ENCODE measurements around the gene CIT. TPM values are rescaled to one million over a fixed set of nuclear protein-coding genes. Genes with fewer than 3 reads are reported as not detected.

Gene CIT
- total and polyA plus RNA-seq, 4 donors: 0.31 to 24.7 (median 1.8) TPM

GRCh38 chr12:119712721-119713120 lies 164.4 kb downstream of the CIT start:
- Histone ChIP-seq H3K36me3 (ENCODE audit: control insufficient read depth in 4 of 4, insufficient read depth in 3 of 4, low read depth in 1 of 4, low read length in 3 of 4) (no peaks in the 10 kb centered on the region), H3K4me1 (ENCODE audit: control insufficient read depth in 4 of 4, insufficient read depth in 4 of 4, low read length in 3 of 4) (peaks cover 3 to 14% (median 8%) of the 10 kb centered on the region in 4 donors), H3K4me3 (ENCODE audit: low read depth in 1 of 3, low read length in 3 of 3) (no peak overlapping the region), H3K9ac (ENCODE audit: low read depth in 1 of 2, low read length in 2 of 2) (no peak overlapping the region), H3K9me3 (ENCODE audit: control insufficient read depth in 4 of 4, low read length in 3 of 4) (peaks cover 0 to 2% (median 0%) of the 10 kb centered on the region in 4 donors), H3K27ac (ENCODE audit: low read depth in 1 of 2, low read length in 2 of 2) (no peak overlapping the region), H3K27me3 (ENCODE audit: control insufficient read depth in 4 of 4, insufficient read depth in 4 of 4, low read length in 3 of 4) (no peaks in the 10 kb centered on the region)
- 97% methylated on average over 11 of the region's 11 CpGs for WGBS
- DNase-seq (ENCODE audit: low spot score): no peak
- TF ChIP-seq GABPA (IDR thresholded peaks at IDR 0.05 in 1 of 2, conservative IDR thresholded peaks at IDR 0.05 in 1 of 2): no peak

GRCh38 chr12:119711693-119712092 lies 165.4 kb downstream of the CIT start:
- no peak for DNase-seq (ENCODE audit: low spot score)
- peaks cover 0 to 2% (median 0%) of the 10 kb centered on the region in 4 donors for H3K9me3 ChIP-seq (ENCODE audit: control insufficient read depth in 4 of 4, low read length in 3 of 4)
- no peaks in the 10 kb centered on the region for H3K27me3 ChIP-seq (ENCODE audit: control insufficient read depth in 4 of 4, insufficient read depth in 4 of 4, low read length in 3 of 4)
- H3K4me3 ChIP-seq (ENCODE audit: low read depth in 1 of 3, low read length in 3 of 3): no peak overlapping the region
- peaks cover under 1 to 11% (median 7%) of the 10 kb centered on the region in 4 donors for H3K4me1 ChIP-seq (ENCODE audit: control insufficient read depth in 4 of 4, insufficient read depth in 4 of 4, low read length in 3 of 4)
- no peak overlapping the region for H3K9ac ChIP-seq (ENCODE audit: low read depth in 1 of 2, low read length in 2 of 2)
- TF ChIP-seq SP1 (IDR thresholded peaks at IDR 0.05): no peak
- no peak for TF ChIP-seq JUND (IDR thresholded peaks at IDR 0.05)
- no peak for TF ChIP-seq RXRA (IDR thresholded peaks at IDR 0.05)
- TF ChIP-seq RAD21 (IDR thresholded peaks at IDR 0.05): no peak
- no peak for TF ChIP-seq NR2F2 (IDR thresholded peaks at IDR 0.05)
- TF ChIP-seq FOXA1 (IDR thresholded peaks at IDR 0.05): no peak
- no peak for TF ChIP-seq TAF1 (conservative IDR thresholded peaks at IDR 0.05)
- TF ChIP-seq, protein P1, sequence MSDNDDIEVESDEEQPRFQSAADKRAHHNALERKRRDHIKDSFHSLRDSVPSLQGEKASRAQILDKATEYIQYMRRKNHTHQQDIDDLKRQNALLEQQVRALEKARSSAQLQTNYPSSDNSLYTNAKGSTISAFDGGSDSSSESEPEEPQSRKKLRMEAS (IDR thresholded peaks at IDR 0.05): no peak
- no peak for TF ChIP-seq HNF4A (conservative IDR thresholded peaks at IDR 0.05)
- TF ChIP-seq EGR1 (IDR thresholded peaks at IDR 0.05; ENCODE audit: low read depth in 2 of 2): no peak
- TF ChIP-seq HNF4G (IDR thresholded peaks at IDR 0.05): no peak
- TF ChIP-seq, protein P2, sequence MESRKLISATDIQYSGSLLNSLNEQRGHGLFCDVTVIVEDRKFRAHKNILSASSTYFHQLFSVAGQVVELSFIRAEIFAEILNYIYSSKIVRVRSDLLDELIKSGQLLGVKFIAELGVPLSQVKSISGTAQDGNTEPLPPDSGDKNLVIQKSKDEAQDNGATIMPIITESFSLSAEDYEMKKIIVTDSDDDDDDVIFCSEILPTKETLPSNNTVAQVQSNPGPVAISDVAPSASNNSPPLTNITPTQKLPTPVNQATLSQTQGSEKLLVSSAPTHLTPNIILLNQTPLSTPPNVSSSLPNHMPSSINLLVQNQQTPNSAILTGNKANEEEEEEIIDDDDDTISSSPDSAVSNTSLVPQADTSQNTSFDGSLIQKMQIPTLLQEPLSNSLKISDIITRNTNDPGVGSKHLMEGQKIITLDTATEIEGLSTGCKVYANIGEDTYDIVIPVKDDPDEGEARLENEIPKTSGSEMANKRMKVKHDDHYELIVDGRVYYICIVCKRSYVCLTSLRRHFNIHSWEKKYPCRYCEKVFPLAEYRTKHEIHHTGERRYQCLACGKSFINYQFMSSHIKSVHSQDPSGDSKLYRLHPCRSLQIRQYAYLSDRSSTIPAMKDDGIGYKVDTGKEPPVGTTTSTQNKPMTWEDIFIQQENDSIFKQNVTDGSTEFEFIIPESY (IDR thresholded peaks at IDR 0.05): no peak
- TF ChIP-seq, protein P3, sequence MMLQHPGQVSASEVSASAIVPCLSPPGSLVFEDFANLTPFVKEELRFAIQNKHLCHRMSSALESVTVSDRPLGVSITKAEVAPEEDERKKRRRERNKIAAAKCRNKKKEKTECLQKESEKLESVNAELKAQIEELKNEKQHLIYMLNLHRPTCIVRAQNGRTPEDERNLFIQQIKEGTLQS (IDR thresholded peaks at IDR 0.05): no peak
- no peak for TF ChIP-seq REST (IDR thresholded peaks at IDR 0.05)
- no peak for TF ChIP-seq CTCF (IDR thresholded peaks at IDR 0.05; ENCODE audit: low read depth, low read length, missing input control)
- TF ChIP-seq FOXA2 (IDR thresholded peaks at IDR 0.05): no peak
- no peak for TF ChIP-seq YY1 (IDR thresholded peaks at IDR 0.05)
- TF ChIP-seq GABPA (IDR thresholded peaks at IDR 0.05 in 1 of 2, conservative IDR thresholded peaks at IDR 0.05 in 1 of 2): no peak
- H3K27ac ChIP-seq (ENCODE audit: low read depth in 1 of 2, low read length in 2 of 2): no peak overlapping the region
- H3K36me3 ChIP-seq (ENCODE audit: control insufficient read depth in 4 of 4, insufficient read depth in 3 of 4, low read depth in 1 of 4, low read length in 3 of 4): no peaks in the 10 kb centered on the region
- 98% methylated on average over 4 of the region's 4 CpGs for WGBS
